Measurements from ENCODE around the gene TFPI. TPM values are rescaled to one million over a fixed set of nuclear protein-coding genes. Genes with fewer than 3 reads are reported as not detected.

The TFPI gene
- total RNA-seq, 1 donor from 2014 or later = 66.8 TPM

DNA sequence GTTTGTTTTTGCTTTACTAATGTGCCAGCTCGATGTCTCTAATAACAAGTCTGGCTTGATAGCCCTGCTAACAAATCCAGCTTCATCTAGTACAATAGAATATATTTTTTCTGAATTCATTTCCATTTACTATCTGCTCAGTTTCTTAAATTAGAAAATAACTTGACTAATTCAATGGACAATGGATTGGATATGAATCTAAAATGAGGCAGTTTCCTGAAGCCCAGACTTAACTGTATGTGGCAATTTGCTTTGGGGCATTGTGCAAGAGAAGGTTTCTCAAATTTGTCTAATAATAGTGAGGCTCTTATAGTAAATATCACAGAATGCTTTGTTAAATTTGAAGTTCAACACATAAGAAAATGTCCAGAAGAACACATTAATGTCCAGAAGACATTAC is 132.0 kb downstream of the TFPI start:
- no peak for DNase-seq (ENCODE audit: low spot score)

DNA sequence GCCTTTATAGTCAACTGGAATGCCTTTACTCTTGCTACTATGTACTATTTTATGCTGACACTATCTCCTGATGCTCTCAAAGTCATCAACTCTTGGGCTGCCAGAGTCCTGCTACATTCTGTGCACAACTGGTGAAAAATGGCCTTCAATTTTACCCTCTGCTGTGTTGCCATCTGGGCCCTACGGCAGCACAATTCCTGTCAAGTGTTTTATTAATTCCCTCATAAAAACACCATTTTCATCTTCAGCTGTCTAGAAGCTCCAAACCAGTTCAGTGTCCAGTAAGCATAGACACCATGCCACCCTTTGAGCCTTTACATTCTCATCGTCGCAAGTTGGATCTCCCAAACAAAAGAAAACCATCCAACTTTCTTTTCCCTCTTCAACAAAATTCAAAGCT is 132.7 kb downstream of the TFPI start:
- DNase-seq (ENCODE audit: low spot score) = no peak

GRCh38 chr2:187419808-187420207 is 134.4 kb downstream of the TFPI start:
- no peak for DNase-seq (ENCODE audit: low spot score)

DNA sequence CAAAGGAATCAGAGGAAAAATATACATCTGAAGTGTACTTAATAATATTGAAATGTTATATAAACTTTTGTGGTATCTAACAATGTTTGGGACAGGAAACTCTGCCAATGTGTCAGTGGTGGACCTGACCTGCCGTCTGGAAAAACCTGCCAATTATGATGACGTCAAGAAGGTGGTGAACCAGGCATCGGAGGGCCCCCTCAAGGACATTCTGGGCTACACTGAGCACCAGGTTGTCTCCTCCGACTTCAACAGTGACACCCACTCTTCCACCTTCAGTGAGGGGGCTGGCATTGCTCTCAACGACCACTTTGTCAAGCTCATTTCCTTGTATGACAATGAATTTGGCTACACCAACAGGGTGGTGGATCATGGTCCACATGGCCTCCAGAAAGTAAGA is 138.8 kb downstream of the TFPI start:
- DNase-seq (ENCODE audit: low spot score) = no peak

Other genes with a start within 250 kb of the TFPI start
- 99.1 TPM for gene CALCRL, start 106.2 kb downstream of the TFPI start, total RNA-seq

All from mesenteric fat pad (tissue), 1 donor.